ENCODE data around the gene ZFP36. TPM values are rescaled to one million over a fixed set of nuclear protein-coding genes. Genes with fewer than 3 reads are reported as not detected.

The ZFP36 gene
- total and polyA plus RNA-seq, 4 experiments from 2014 or later: 151 to 191 (median 158) TPM

DNA sequence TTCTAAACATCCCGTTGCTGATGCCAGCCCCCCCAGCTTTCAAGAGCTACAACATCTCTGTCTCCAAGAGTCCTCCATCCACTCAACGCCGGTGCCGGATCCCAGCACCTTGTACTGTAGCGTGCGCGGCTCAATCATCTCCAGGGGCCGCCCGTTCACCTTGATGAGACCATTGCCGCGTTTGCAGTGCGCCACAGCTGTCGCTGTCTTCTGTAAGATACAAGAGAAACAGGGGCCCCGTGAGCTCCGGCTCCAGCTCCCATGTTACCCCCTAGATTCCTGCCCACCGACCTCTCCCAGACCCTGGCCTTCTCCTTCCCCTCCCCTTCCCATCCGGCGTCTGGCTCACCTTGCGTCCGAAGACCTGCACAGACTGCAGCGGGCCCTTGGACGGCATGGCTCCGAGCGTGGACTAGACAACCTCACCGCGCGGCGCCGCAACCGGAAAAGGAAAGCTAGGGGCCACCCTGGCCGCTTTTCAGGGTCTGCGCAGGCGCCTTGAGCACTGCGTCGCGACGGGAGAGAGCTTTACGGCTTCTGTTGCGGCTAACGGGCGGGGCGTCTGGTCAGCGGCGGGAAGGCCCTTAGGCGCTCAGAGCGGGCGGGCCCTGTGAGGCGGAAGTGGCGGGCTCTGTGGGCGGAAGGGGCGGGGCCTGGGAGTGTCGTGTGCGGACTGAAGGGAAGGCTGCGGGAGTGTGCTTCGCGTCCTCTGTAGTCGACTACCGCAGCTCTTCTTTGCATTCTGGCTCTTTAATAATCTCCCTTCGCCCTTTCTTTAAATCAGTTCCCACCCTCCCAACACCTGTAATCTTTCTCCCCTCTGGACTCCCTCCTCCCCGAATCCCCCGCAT, 29.1 kb downstream of the ZFP36 start, which contains the start of gene RPS16:
Gene RPS16 (minus strand): TSS at position 451 of the 851 bp plus-strand sequence. CDS start 54 bp downstream, at position 397.
- Histone ChIP-seq H3K4me3 (ENCODE audit: low read length in 2 of 2) (peak within 1 kb of the TSS; percentile 71 to 90), H3K4me1 (ENCODE audit: insufficient read depth, low read length) (peaks cover 37% of the 10 kb centered on the region), H3K27me3 (ENCODE audit: insufficient read depth, low read length) (no peaks in the 10 kb centered on the region), H3K36me3 (ENCODE audit: insufficient read depth, low read length) (peaks cover 24% of the 10 kb centered on the region), H3K9me3 (ENCODE audit: control insufficient read depth in 1 of 2, low read length in 2 of 2) (no peaks in the 10 kb centered on the region), H3K27ac (ENCODE audit: low read depth, low read length) (peak within 1 kb of the TSS; percentile 90)
- Mint-ChIP-seq H3K4me3 (peak within 1 kb of the TSS; percentile 97 to 100 (median 100)), H3K9me3 (peaks cover 0 to 5% (median 0%) of the 10 kb centered on the region in 8 donors), H3K36me3 (peaks cover 29 to 46% of the 10 kb centered on the region in 2 donors), H3K27ac (peak within 1 kb of the TSS; percentile 98 to 100 (median 99)), H3K4me1 (peaks cover 31 to 62% (median 41%) of the 10 kb centered on the region in 4 donors), H3K27me3 (peaks cover 0 to 1% of the 10 kb centered on the region in 2 donors)
- peak; percentile 98 to 99 (median 99) for DNase-seq
- CTCF ChIA-PET (ENCODE audit: partially characterized antibody): interaction anchor here (0.7 to 2.3 kb wide), 18 partner anchors 9 to 237 kb away, joined by 3 to 16 read pairs (median 4); partner anchors contain the start of genes EID2, EID2B, GMFG and MED29
- intact Hi-C loops (cut with micrococcal nuclease): loop anchor here (1.0 kb wide), 5 partner anchors 10 to 97 kb away; partner anchors contain the start of genes EID2B, MED29, PAF1 and PLEKHG2
- POLR2A ChIA-PET (ENCODE audit: partially characterized antibody): interaction anchor here (0.7 to 6.4 kb wide), 41 partner anchors 9 to 1828 kb away, joined by 3 to 153 read pairs (median 5); partner anchors contain the start of genes C19orf47, DYRK1B, EID2 and EID2B

DNA sequence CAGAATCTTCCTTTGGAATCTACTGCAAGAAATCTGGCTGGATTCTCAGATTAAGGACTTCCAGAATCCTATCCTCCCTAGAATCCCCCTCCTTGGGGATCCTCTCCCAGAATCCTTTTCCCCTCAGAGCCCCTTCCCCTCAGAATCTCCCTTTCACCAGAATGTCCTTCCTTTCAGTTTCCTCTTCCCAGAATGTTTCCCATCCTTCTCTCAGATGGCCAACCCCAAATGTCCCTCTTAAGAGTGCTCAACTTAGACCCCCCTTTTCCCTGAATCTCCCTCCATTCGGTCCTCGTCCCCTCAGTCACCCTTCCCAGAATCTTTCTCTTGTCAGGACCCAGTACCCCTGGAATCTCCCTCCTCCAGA, 29.7 kb downstream of the ZFP36 start:
- H3K4me3 Mint-ChIP-seq: peak overlapping the region; percentile 97 to 100 (median 100)
- Histone ChIP-seq H3K9me3 (ENCODE audit: control insufficient read depth in 1 of 2, low read length in 2 of 2) (no peaks in the 10 kb centered on the region), H3K4me1 (ENCODE audit: insufficient read depth, low read length) (peaks cover 31% of the 10 kb centered on the region), H3K27me3 (ENCODE audit: insufficient read depth, low read length) (no peaks in the 10 kb centered on the region), H3K27ac (ENCODE audit: low read depth, low read length) (peak overlapping the region; percentile 90), H3K36me3 (ENCODE audit: insufficient read depth, low read length) (peaks cover 24% of the 10 kb centered on the region), H3K4me3 (ENCODE audit: low read length in 2 of 2) (peak overlapping the region; percentile 55 to 90)
- peaks cover 29 to 39% of the 10 kb centered on the region in 2 donors for H3K36me3 Mint-ChIP-seq
- peaks cover 28 to 56% (median 37%) of the 10 kb centered on the region in 4 donors for H3K4me1 Mint-ChIP-seq
- peaks cover 0 to 5% (median 0%) of the 10 kb centered on the region in 8 donors for H3K9me3 Mint-ChIP-seq
- peak overlapping the region; percentile 98 to 100 (median 99) for H3K27ac Mint-ChIP-seq
- H3K27me3 Mint-ChIP-seq: peaks cover 0 to 1% of the 10 kb centered on the region in 2 donors
- CTCF ChIA-PET (ENCODE audit: partially characterized antibody): interaction anchor here (0.7 to 2.3 kb wide), 15 partner anchors 10 to 236 kb away, joined by 3 to 16 read pairs (median 4); partner anchors contain the start of genes EID2, EID2B, MED29 and PAF1
- POLR2A ChIA-PET (ENCODE audit: partially characterized antibody): interaction anchor here (0.7 to 6.4 kb wide), 37 partner anchors 10 to 1827 kb away, joined by 3 to 153 read pairs (median 6); partner anchors contain the start of genes C19orf47, DYRK1B, EID2 and EID2B
- DNase-seq: no peak
- intact Hi-C loops (cut with micrococcal nuclease): loop anchor here (1.0 kb wide), 5 partner anchors 9 to 96 kb away; partner anchors contain the start of genes EID2B, MED29, PAF1 and PLEKHG2

- Mint-ChIP-seq H3K36me3 (peaks cover 18 to 26% of the 10 kb centered on the region in 2 donors), H3K4me3 (no peak overlapping the region), H3K27me3 (peaks cover 0 to 3% of the 10 kb centered on the region in 2 donors), H3K27ac (no peak overlapping the region), H3K9me3 (peaks cover 0 to 5% (median 0%) of the 10 kb centered on the region in 8 donors), H3K4me1 (peaks cover 26 to 48% (median 30%) of the 10 kb centered on the region in 4 donors)
- Histone ChIP-seq H3K36me3 (ENCODE audit: insufficient read depth, low read length) (peaks cover 12% of the 10 kb centered on the region), H3K27ac (ENCODE audit: low read depth, low read length) (no peak overlapping the region), H3K9me3 (ENCODE audit: control insufficient read depth in 1 of 2, low read length in 2 of 2) (no peaks in the 10 kb centered on the region), H3K4me3 (ENCODE audit: low read length in 2 of 2) (no peak overlapping the region), H3K4me1 (ENCODE audit: insufficient read depth, low read length) (peaks cover 26% of the 10 kb centered on the region), H3K27me3 (ENCODE audit: insufficient read depth, low read length) (no peaks in the 10 kb centered on the region)
- intact Hi-C loops (cut with micrococcal nuclease): no loop called here
- ChIA-PET POLR2A (ENCODE audit: partially characterized antibody) (interaction anchor here (3.6 kb wide), 1 partner anchor 36 kb away, joined by 53 read pairs; no protein-coding TSS in a partner anchor), CTCF (ENCODE audit: partially characterized antibody) (interaction anchor here (0.9 to 5.1 kb wide), 3 partner anchors 95 to 234 kb away, joined by 3 to 56 read pairs (median 46); partner anchors contain the start of gene EID2B)
- DNase-seq: no peak
Measured at GRCh38 chr19:39438270-39438934, 31.8 kb downstream of the ZFP36 start.

GRCh38 chr19:39444598-39445195, 38.0 kb downstream of the ZFP36 start:
- Histone ChIP-seq H3K4me1 (ENCODE audit: insufficient read depth, low read length) (peaks cover 44% of the 10 kb centered on the region), H3K4me3 (ENCODE audit: low read length in 2 of 2) (peak overlapping the region; percentile 79 to 98), H3K27me3 (ENCODE audit: insufficient read depth, low read length) (no peaks in the 10 kb centered on the region), H3K9me3 (ENCODE audit: control insufficient read depth in 1 of 2, low read length in 2 of 2) (no peaks in the 10 kb centered on the region), H3K27ac (ENCODE audit: low read depth, low read length) (peak overlapping the region; percentile 99), H3K36me3 (ENCODE audit: insufficient read depth, low read length) (no peaks in the 10 kb centered on the region)
- Mint-ChIP-seq H3K27me3 (peaks cover 0 to 2% of the 10 kb centered on the region in 2 donors), H3K9me3 (no peaks in the 10 kb centered on the region), H3K36me3 (peaks cover 9 to 30% of the 10 kb centered on the region in 2 donors), H3K4me3 (peak overlapping the region; percentile 89 to 98 (median 96)), H3K4me1 (peaks cover 35 to 64% (median 45%) of the 10 kb centered on the region in 4 donors), H3K27ac (peak overlapping the region; percentile 88 to 98 (median 95))
- ChIA-PET POLR2A (ENCODE audit: partially characterized antibody) (interaction anchor here (0.7 to 5.5 kb wide), 29 partner anchors 10 to 1899 kb away, joined by 3 to 153 read pairs (median 5); partner anchors contain the start of genes EID2, EID2B, GMFG and MED29), CTCF (ENCODE audit: partially characterized antibody) (interaction anchor here (0.7 to 2.7 kb wide), 6 partner anchors 9 to 89 kb away, joined by 3 to 13 read pairs (median 8); partner anchors contain the start of genes EID2B and RPS16)
- intact Hi-C loops (cut with micrococcal nuclease): loop anchor here (1.0 to 5.0 kb wide), 6 partner anchors 8 to 388 kb away; partner anchors contain the start of genes DYRK1B, EID2, MED29 and PAF1
- DNase-seq: peak in 1 of 5 donors; percentile 1

GRCh38 chr19:39445196-39446111, 38.8 kb downstream of the ZFP36 start, which contains the start of gene SUPT5H:
Gene SUPT5H, plus strand, starts transcription at chr19:39445582. Its CDS starts 309 bp downstream, at chr19:39445891.
- intact Hi-C loops (cut with micrococcal nuclease): loop anchor here (1.0 to 5.0 kb wide), 6 partner anchors 9 to 387 kb away; partner anchors contain the start of genes DYRK1B, EID2, MED29 and PAF1
- peak; percentile 96 to 99 (median 99) for DNase-seq
- peaks cover 9 to 32% of the 10 kb centered on the region in 2 donors for H3K36me3 Mint-ChIP-seq
- peaks cover 0 to 2% of the 10 kb centered on the region in 2 donors for H3K27me3 Mint-ChIP-seq
- H3K4me1 Mint-ChIP-seq: peaks cover 37 to 65% (median 48%) of the 10 kb centered on the region in 4 donors
- peak within 1 kb of the TSS; percentile 88 to 98 (median 95) for H3K27ac Mint-ChIP-seq
- H3K4me3 Mint-ChIP-seq: peak within 1 kb of the TSS; percentile 89 to 98 (median 96)
- Histone ChIP-seq H3K36me3 (ENCODE audit: insufficient read depth, low read length) (no peaks in the 10 kb centered on the region), H3K27me3 (ENCODE audit: insufficient read depth, low read length) (no peaks in the 10 kb centered on the region), H3K27ac (ENCODE audit: low read depth, low read length) (peak within 1 kb of the TSS; percentile 99), H3K9me3 (ENCODE audit: control insufficient read depth in 1 of 2, low read length in 2 of 2) (no peaks in the 10 kb centered on the region), H3K4me1 (ENCODE audit: insufficient read depth, low read length) (peaks cover 51% of the 10 kb centered on the region), H3K4me3 (ENCODE audit: low read length in 2 of 2) (peak within 1 kb of the TSS; percentile 98)
- POLR2A ChIA-PET (ENCODE audit: partially characterized antibody): interaction anchor here (0.6 to 5.5 kb wide), 29 partner anchors 11 to 1899 kb away, joined by 3 to 153 read pairs (median 5); partner anchors contain the start of genes EID2, EID2B, GMFG and MED29
- no peaks in the 10 kb centered on the region for H3K9me3 Mint-ChIP-seq
- CTCF ChIA-PET (ENCODE audit: partially characterized antibody): interaction anchor here (0.7 to 2.7 kb wide), 4 partner anchors 10 to 88 kb away, joined by 5 to 13 read pairs (median 12); partner anchors contain the start of genes EID2B and RPS16

Measured in CD4-positive, alpha-beta memory T cell (primary cell).